ENCODE measurements around the gene RTEL1.

Gene RTEL1

DNA sequence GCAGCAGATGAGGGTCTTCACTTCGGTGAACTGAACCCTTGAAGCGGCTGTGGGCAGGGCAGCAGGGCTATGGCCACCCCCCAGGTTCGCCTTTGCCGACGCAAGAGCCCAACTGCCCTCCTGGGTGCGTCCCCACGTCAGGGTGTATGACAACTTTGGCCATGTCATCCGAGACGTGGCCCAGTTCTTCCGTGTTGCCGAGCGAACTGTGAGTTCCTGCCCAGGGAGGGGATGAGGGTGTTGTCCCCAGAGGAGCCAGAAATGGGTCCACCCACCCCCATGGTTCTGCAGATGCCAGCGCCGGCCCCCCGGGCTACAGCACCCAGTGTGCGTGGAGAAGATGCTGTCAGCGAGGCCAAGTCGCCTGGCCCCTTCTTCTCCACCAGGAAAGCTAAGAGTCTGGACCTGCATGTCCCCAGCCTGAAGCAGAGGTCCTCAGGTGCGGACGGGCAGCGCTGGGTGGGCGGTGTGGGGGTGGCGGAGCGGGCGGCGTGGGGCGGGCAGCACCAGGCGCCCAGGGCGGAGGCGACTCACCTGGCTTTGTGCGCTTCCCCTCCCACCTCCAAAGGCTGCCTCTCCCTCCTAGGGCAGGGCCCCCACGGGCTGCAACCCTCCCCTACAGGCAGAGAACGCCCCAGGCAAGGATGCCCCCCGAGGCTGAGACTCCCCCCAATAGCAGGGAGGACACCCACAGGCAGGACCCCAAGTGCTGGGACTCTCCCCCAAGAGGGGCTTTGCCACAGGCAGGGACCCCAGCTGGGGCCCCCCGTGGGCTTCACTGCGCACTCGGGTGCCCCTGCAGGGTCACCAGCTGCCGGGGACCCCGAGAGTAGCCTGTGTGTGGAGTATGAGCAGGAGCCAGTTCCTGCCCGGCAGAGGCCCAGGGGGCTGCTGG is 32.1 kb downstream of the RTEL1 start:
- no peak for DNase-seq

GRCh38 chr20:63690898-63691710 is 33.0 kb downstream of the RTEL1 start:
- no peak for DNase-seq

GRCh38 chr20:63691711-63692435 is 33.8 kb downstream of the RTEL1 start:
- DNase-seq = no peak

GRCh38 chr20:63692436-63693082 is 34.4 kb downstream of the RTEL1 start:
- no peak for DNase-seq

- DNase-seq = no peak
Observed at GRCh38 chr20:63693083-63693732, 35.1 kb downstream of the RTEL1 start.

- no peak for DNase-seq
Observed at GRCh38 chr20:63693733-63694583, 35.8 kb downstream of the RTEL1 start.

DNA sequence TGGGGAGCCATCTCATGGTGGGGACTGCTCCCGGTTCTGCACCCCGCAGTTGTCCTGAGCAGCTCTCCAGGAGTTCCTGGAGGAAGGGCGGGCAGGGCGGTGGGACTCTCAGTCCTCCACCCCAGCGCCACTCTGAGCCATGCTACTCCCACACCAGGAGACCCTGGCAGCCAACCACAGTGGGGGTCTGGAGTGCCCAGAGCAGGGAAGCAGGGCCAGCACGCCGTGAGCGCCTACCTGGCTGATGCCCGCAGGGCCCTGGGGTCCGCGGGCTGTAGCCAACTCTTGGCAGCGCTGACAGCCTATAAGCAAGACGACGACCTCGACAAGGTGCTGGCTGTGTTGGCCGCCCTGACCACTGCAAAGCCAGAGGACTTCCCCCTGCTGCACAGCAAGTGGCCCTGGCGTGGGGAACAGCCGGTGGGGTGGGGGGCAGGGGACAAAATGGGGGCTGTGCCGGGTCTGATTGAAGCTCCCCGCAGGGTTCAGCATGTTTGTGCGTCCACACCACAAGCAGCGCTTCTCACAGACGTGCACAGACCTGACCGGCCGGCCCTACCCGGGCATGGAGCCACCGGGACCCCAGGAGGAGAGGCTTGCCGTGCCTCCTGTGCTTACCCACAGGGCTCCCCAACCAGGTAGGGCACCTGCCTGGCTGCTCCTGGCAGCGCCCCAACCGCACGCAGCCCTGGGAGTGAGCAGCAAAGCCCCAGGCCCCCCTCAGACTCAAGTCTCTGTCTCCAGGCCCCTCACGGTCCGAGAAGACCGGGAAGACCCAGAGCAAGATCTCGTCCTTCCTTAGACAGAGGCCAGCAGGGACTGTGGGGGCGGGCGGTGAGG is 36.7 kb downstream of the RTEL1 start:
- DNase-seq = no peak

GRCh38 chr20:63695424-63696305 is 37.6 kb downstream of the RTEL1 start:
- no peak for DNase-seq

DNA sequence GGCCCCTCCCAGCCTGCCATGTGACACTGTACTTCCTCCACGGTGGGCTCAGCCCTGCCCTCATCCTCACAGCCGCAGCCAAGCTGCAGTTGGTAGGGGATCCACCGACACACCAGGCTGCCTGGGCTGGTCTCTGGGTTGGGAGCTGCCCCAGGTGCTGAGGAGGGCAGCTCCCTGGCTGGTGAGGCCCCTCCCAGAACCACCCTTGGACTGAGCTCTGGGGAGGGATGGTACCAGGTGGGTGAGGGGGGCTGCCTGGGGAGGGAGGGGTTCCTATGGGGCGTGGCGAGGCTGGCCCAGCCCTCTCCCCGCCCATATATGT is 38.2 kb downstream of the RTEL1 start:
- peak; percentile 39 for DNase-seq

DNA sequence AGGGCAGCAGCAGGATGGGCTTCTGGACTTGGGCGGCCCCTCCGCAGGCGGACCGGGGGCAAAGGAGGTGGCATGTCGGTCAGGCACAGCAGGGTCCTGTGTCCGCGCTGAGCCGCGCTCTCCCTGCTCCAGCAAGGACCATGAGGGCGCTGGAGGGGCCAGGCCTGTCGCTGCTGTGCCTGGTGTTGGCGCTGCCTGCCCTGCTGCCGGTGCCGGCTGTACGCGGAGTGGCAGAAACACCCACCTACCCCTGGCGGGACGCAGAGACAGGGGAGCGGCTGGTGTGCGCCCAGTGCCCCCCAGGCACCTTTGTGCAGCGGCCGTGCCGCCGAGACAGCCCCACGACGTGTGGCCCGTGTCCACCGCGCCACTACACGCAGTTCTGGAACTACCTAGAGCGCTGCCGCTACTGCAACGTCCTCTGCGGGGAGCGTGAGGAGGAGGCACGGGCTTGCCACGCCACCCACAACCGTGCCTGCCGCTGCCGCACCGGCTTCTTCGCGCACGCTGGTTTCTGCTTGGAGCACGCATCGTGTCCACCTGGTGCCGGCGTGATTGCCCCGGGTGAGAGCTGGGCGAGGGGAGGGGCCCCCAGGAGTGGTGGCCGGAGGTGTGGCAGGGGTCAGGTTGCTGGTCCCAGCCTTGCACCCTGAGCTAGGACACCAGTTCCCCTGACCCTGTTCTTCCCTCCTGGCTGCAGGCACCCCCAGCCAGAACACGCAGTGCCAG is 38.7 kb downstream of the RTEL1 start, which contains the start of gene TNFRSF6B:
Gene TNFRSF6B (plus strand): TSS at position 25 of the 729 bp plus-strand sequence. CDS start 116 bp downstream, at position 141.
- DNase-seq = no peak

- DNase-seq = no peak
Observed at GRCh38 chr20:63697357-63697867, 39.3 kb downstream of the RTEL1 start.

GRCh38 chr20:63697868-63698545 is 39.9 kb downstream of the RTEL1 start:
- no peak for DNase-seq

DNA sequence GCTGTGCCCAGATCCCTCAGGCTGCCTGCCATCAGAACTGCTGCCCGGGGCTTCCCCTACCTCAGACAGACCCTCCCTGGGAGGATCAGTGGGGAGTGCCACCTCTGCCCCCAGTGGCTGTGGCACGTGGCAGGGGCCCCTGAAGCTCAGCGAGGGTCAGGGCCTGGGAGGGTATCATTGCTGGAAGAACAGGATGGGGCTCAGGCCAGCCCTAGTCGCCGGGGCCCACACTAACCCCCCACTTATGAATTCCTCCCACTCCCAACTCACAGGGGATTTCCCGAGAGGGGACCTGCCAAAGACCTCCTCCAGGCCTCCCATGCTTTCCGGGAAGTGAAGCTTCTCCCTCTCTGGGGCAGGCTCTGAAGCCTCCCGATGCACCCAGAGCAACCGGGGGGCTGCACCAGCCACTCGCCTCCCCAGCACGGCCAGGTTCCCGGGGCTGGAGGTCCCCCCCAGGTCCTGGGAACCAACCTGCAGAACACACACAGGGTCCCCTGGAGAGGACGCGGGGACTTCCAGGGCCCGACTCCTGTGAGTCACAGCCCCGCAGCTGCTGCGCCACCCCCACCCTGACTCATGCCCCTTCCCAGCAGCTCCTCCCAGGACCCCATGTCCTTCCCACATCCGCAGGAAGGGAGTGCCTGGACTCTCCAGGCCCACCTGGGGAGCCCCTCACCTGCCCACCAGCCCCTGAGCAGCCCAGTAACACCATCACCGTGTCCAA is 40.8 kb downstream of the RTEL1 start:
- DNase-seq = no peak

GRCh38 chr20:63699466-63700198 is 41.5 kb downstream of the RTEL1 start:
- DNase-seq = no peak

- no peak for DNase-seq
Observed at GRCh38 chr20:63700199-63701050, 42.3 kb downstream of the RTEL1 start.
